ENCODE results near the gene TMEM135.
"Not testable (repeated sequence)": the region's sequence is repeated elsewhere in the genome, so short reads cannot be mapped to it uniquely, and the experiment has no call there.

Gene TMEM135

GRCh38 chr11:87263979-87264378, 226.2 kb downstream of the TMEM135 start:
- DNase-seq, result no peak

DNA sequence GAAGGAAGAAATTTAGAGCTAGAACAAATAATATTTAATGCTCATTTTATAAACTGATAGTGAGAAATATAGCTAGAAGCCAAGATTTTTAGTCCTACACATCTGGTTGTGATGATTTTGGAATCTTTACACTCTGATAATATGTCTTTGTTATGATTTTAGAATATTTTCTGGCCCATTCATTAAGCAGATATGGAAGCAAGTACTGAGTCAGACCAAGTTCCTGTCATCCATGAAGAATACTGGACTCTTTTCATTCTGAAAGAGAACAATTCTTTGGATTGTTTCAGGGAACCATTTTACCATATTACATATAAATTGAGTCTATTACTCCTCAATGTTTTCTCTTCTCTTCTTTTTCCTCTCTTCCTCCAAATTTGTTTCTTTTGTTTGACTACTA, 227.4 kb downstream of the TMEM135 start:
- no peak for DNase-seq

DNA sequence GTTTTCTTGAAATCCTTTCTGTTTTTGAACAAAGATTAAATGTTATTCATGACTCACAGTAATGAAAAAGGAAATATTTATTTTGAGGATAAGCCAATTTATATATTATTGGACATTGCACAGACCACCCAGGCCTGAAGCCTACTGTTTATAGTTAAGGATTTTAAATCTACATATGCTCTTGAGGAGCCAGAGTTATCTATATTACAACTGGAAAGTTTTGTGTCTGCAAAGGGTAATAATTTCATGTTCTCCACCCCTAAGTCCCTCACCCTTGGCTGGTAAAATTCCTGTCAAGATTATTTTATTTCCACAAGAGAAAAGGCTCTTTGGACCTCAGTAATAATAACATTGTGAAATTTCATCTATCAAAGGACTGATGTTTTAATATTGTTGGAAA, 228.2 kb downstream of the TMEM135 start:
- no peak for DNase-seq

GRCh38 chr11:87266751-87267150, 229.0 kb downstream of the TMEM135 start:
- no peak for DNase-seq

DNA sequence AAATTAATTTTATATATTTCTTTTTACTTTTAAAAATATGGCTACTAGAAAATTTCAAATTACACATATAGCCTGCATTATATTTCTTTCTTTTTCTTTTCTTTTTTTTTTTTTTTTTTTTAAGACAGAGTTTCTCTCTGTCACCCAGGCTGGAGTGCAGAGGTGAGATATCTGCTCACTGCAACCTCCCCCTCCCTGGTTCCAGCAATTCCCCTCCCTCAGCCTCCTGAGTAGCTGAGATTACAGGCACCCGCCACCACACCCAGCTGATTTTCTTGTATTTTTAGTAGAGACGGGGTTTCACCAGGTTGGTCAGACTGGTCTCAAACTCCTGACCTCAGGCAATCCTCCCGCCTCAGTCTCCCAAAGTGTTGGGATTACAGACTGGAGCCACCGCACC, 234.2 kb downstream of the TMEM135 start:
- not testable (repeated sequence) for DNase-seq

DNA sequence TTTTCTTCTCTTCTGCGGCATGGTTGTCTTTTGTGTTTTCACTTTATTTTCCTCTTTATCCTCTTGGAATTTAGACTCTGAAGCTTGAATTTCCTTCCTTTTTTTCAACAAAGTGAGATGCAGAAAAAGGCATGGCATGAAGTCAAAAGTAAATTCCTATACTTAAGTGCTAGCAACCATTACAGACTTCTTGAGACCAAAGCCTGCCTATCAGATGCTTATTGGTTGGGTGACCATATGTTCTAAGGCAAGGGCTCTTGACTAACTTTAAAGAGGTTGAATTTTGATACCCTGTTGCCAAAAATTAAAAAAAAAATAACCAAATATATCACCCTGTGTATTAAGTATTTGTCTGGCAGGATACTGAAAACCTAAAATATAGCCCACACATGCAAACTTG, 237.4 kb downstream of the TMEM135 start:
- DNase-seq, result no peak

GRCh38 chr11:87280143-87280542, 242.4 kb downstream of the TMEM135 start:
- DNase-seq, result no peak

- no peak for DNase-seq
Observed at GRCh38 chr11:87281496-87281895, 243.8 kb downstream of the TMEM135 start.

DNA sequence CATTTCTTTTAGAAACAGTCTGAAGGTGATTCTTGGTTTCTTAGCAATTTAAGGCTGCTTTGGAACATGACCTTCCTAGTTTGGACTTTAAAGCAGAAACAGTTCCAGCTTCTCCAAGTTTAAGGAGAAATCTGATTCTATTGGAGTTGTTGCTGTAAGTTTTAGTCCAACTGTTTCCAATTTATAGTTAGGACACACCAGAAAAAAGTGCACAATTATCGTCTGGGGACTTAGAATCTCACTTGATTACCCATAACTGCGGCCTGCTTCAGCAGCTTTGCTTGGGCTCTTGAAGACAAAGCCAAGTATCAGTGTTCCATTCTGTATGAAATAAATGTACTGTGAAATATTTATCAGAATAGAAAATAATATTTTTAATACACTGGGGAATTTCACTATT, 246.6 kb downstream of the TMEM135 start:
- DNase-seq, result no peak

DNA sequence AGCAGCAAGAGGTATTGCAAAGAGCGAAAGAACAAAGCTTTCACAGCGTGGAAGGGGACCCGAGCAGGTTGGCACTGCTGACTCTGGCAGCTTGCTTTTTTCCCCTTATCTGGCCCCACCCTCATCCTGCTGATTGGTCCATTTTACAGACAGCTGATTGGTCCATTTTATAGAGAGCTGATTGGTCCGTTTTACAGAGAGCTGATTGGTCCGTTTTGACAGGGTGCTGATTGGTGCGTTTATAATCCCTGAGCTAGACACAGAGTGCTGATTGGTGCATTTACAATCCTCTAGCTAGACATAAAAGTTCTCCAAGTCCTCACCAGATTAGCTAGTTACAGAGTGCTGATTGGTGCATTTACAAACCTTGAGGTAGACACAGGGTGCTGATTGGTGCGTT, 247.9 kb downstream of the TMEM135 start:
- not testable (repeated sequence) for DNase-seq

DNA sequence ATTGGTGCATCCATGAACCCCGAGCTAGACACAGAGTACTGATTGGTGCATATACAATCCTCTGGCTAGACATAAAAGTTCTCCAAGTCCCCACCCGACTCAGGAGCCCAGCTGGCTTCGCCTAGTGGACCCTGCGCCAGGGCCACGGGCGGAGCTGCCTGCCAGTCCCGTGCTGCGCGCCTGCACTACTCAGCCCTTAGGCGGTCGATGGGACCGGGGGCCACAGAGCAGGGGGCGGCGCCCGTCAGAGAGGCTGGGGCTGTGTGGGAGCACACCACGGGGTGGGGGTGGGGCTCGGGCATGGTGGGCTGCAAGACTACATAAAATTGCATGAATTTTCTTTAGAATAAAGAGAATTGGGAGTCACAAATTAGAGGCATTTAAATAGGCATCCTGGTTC, 248.6 kb downstream of the TMEM135 start:
- no peak for DNase-seq

GRCh38 chr11:87290304-87290922, 252.7 kb downstream of the TMEM135 start:
- peak; percentile 27 for DNase-seq

GRCh38 chr11:87292598-87292997, 254.9 kb downstream of the TMEM135 start:
- no peak for DNase-seq

- no peak for DNase-seq
Observed at GRCh38 chr11:87295237-87295636, 257.5 kb downstream of the TMEM135 start.

DNA sequence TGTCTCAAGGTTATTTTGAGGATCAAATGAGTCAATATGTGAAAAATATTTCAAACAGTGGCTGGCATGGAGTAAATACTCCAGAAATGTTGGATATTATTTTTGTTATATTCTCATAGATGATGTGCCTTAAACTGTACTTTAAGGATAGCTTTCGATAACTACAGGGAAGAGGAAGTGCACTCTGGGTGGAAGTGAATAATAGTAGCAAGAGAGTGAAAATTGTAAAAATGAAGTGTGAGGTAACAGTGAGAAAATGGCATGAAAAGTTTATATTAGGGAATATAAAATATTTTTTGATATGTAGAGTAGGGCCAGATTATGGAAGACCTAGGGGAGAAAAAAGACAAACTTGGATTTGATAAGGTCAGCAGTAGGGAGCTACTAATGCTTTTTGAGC, 258.9 kb downstream of the TMEM135 start:
- no peak for DNase-seq

DNA sequence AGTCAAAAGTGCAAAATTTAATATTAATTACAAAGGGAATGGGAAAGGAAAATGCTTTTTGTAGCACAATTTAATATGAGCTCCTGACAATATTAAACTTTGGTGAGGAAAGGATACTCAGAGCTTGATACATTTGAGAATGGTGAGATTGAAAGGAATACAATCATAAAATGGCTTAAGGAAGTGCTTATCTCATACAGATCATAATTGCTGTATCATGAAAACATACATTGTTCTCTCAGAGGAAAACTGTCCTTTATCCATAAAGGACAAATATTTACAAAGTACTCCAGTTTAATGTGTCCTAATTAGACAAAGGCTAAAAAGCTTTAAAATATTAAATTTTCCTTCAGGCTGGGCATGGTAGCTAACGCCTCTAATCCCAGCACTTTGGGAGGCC, 260.4 kb downstream of the TMEM135 start:
- no peak for DNase-seq

DNA sequence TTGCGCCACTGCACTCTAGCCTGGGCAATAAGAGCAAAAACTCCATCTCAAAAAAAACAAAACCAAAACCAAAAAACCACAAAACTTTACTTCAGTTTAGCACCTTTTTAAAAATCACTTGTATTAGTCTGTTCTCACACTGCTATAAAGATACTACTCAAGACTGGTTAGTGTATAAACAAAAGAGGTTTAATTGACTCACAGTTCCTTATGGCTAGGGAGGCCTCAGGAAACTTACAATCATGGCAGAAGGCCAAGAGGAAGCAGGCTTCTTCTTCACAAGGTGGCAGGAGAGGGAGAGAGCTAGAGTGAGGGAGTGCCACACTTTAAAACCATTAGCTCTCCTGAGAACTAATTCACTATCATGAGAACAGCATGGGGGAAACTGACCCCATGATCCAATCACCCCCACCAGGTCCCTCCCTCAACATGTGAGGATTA, 261.3 kb downstream of the TMEM135 start:
- no peak for DNase-seq

DNA sequence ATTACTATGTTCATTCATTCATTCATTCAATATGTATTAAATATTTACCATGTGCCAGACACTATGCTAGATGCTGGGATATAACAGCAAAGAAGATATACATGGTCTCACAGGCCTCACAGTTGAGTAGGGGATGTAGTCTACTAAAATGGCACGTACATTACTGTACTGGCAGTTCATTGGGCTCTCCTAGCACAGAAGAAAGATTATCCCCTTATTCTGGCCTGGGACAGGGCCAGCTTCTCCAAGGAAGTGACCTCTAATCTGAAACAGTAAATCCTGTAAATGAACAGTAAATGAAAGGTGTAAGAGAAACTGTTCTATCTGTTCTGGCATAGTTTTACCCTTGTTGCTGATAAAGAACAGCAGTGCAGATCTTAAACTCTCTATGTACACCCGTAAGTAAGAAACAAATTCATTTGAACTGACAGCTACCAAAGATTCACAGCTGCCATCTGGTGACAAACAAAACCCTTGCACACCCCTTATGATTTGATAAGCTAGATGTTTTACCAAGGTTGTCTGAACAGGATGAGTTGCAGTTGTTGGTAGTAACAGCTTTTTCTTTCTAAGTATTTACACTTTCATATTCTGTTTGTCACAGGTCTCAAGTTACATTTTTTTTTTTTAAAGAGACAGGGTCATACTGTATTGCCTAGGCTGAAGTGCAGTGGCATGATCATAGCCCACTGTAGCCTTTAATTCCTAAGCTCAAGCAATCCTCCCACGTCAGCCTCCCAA, 263.1 kb downstream of the TMEM135 start:
- no peak for DNase-seq

- DNase-seq, result no peak
Observed at GRCh38 chr11:87301785-87302540, 264.2 kb downstream of the TMEM135 start.

GRCh38 chr11:87304412-87304811, 266.7 kb downstream of the TMEM135 start:
- DNase-seq, result no peak

DNA sequence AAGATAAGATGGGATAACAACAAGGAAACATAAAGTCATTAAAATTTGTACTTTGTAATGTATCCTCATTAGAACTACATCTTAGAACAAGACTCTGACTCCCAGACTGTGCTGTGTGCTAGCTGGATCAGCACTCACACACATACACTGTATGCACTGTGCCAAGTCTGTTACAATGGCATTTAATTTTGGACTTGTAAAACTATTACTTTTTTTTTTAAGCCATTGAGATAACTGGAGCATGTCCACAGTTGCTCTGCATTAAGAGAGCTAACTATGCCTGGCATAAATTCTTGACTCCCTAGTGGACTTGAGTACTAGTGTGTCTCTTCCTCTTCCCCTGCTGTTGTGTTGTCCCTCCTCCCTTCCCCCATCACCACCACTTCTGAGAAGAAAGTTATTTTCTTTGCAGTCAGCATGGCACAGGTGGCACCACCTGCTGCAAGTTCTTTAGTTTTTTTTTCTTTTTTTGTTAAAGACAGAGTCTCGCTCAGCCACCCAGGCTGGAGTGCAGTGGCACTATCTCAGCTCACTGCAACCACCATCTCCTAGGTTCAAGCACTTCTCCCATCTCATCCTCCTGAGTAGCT, 268.6 kb downstream of the TMEM135 start:
- no peak for DNase-seq

- no peak for DNase-seq
Observed at GRCh38 chr11:87307101-87307500, 269.4 kb downstream of the TMEM135 start.

DNA sequence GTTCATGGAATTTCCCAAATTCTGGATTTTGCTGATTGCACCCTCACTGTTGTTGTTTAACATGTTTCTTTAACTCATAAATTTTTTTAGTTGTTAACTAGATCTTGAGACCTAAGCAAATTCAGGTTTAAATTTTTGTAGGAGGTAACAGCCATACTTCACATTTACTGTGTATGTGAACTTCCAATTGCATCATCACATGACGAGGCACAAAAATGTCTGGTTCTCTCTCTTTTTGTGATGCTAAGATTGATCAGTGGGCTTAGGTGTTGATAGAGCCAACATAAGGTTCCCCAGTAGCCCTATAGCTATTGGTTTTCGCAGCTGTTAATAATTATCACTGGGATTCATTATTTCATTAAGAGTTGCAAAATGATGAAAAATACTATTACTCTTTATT, 277.5 kb downstream of the TMEM135 start:
- no peak for DNase-seq

GRCh38 chr11:87316491-87316890, 278.8 kb downstream of the TMEM135 start:
- DNase-seq, result no peak

Data from central memory CD4-positive, alpha-beta T cell (primary cell).